Fibroblast of lung (primary cell): ENCODE measurements around the gene CCNA2. TPM values are rescaled to one million over a fixed set of nuclear protein-coding genes. Genes with fewer than 3 reads are reported as not detected.

Source experiments
- DNase-seq, 2 donors: peaks; one replicate each; pipeline versions ENCODE4 v3.0.0 to v3.0.0-alpha.2; 2010; ENCODE audit warnings: low read depth in 2 of 2
- H2AFZ ChIP-seq: 2 replicates; pipeline ENCODE4 v1.5.1; 2012; ENCODE audit warnings: low read length, control low read depth, inconsistent platforms
- H3K27ac ChIP-seq: 2 replicates; pipeline ENCODE4 v1.5.1; 2011; ENCODE audit warnings: low read length, control low read depth; ENCODE audit not compliant: insufficient read depth
- H3K27me3 ChIP-seq: 2 replicates; pipeline ENCODE4 v1.5.1; 2011; ENCODE audit warnings: mild to moderate bottlenecking, low read length; ENCODE audit not compliant: control insufficient read depth, insufficient read depth
- H3K36me3 ChIP-seq: 2 replicates; pipeline ENCODE4 v1.5.1; 2011; ENCODE audit warnings: low read length; ENCODE audit not compliant: control insufficient read depth, insufficient read depth
- H3K4me1 ChIP-seq: 2 replicates; pipeline ENCODE4 v1.5.1; 2011; ENCODE audit warnings: low read length; ENCODE audit not compliant: control insufficient read depth, insufficient read depth; ENCODE audit errors: extremely low read depth
- H3K4me2 ChIP-seq: 2 replicates; pipeline ENCODE4 v1.5.1; 2011; ENCODE audit warnings: low read length, control low read depth; ENCODE audit not compliant: insufficient read depth; ENCODE audit errors: extremely low read depth
- H3K4me3 ChIP-seq, 4 experiments: fragments of 200-600 bp in 1 of 4; sonication (generic) in 1 of 4; replicated peaks in 1 of 4; 2 replicates each; pipeline ENCODE4 v1.5.1; 2011 to 2016; ENCODE audit warnings: low read length in 4 of 4, low read depth in 3 of 4, mild to moderate bottlenecking in 3 of 4, control low read depth in 2 of 4, inconsistent platforms in 1 of 4, mixed read lengths in 1 of 4; ENCODE audit not compliant: insufficient read depth in 1 of 4; ENCODE audit errors: control extremely low read depth in 1 of 4
- H3K79me2 ChIP-seq: 2 replicates; pipeline ENCODE4 v1.5.1; 2012; ENCODE audit warnings: mild to moderate bottlenecking, low read length, inconsistent platforms; ENCODE audit not compliant: control insufficient read depth, insufficient read depth
- H3K9ac ChIP-seq: 2 replicates; pipeline ENCODE4 v1.5.1; 2011; ENCODE audit warnings: mild to moderate bottlenecking, low read length, control low read depth; ENCODE audit not compliant: insufficient read depth
- H3K9me3 ChIP-seq: 2 replicates; pipeline ENCODE4 v1.5.1; 2012; ENCODE audit warnings: low read depth, low read length; ENCODE audit not compliant: control insufficient read depth, insufficient read depth
- H4K20me1 ChIP-seq: 2 replicates; pipeline ENCODE4 v1.5.1; 2011; ENCODE audit warnings: low read length; ENCODE audit not compliant: control insufficient read depth, insufficient read depth; ENCODE audit errors: extremely low read depth
- CTCF ChIP-seq, 2 donors: IDR thresholded peaks in 1 of 2; conservative IDR thresholded peaks in 1 of 2; 1 replicate in 1 of 2; 2 replicates in 1 of 2; pipeline ENCODE4 v1.5.1; 2011 to 2012; ENCODE audit warnings: low read length in 2 of 2, control low read depth in 1 of 2, inconsistent platforms in 1 of 2, low read depth in 1 of 2, mild to moderate bottlenecking in 1 of 2
- EZH2 ChIP-seq: IDR thresholded peaks from 2 replicates; pipeline ENCODE4 v1.5.1; 2012; ENCODE audit warnings: low read length, control low read depth, mild to moderate bottlenecking; ENCODE audit errors: missing control alignments
- polyA plus RNA-seq, 2 donors: library from polyadenylated mRNA; depleted of rRNA in 1 of 2; stranded (reverse) in 1 of 2; unstranded in 1 of 2; fragments of >200 nt; gene quantifications; 2 replicates each; pipeline ENCODE4 v1.2.1, GENCODE V29; 2011 to 2012; ENCODE audit warnings: missing spikeins in 1 of 2
- total RNA-seq: library from RNA; depleted of rRNA; stranded (reverse); fragments of >200 nt; gene quantifications from 2 replicates; pipeline ENCODE4 v1.2.1, GENCODE V29; 2014

Gene CCNA2
- total and polyA plus RNA-seq, 2 donors (not counting 1 experiment from before 2014, with no cell fraction given): 12.6 to 14.9 TPM

GRCh38 chr4:121783210-121783609, 40.5 kb downstream of the CCNA2 start:
- H3K27ac ChIP-seq: no peak overlapping the region
- no peak overlapping the region for H3K4me2 ChIP-seq

GRCh38 chr4:121778991-121779628, 44.6 kb downstream of the CCNA2 start:
- no peak overlapping the region for H3K4me2 ChIP-seq
- no peak overlapping the region for H3K9ac ChIP-seq
- H3K27ac ChIP-seq: no peak overlapping the region
- H3K36me3 ChIP-seq: no peaks in the 10 kb centered on the region
- peaks cover 2% of the 10 kb centered on the region for H3K4me1 ChIP-seq
- no peak overlapping the region for H3K4me3 ChIP-seq
- H2AFZ ChIP-seq: no peak overlapping the region
- H3K79me2 ChIP-seq: no peaks in the 10 kb centered on the region
- no peaks in the 10 kb centered on the region for H3K9me3 ChIP-seq
- no peaks in the 10 kb centered on the region for H3K27me3 ChIP-seq
- TF ChIP-seq CTCF (conservative IDR thresholded peaks at IDR 0.05 in 1 of 2, IDR thresholded peaks at IDR 0.05 in 1 of 2; ENCODE audit: low read depth in 1 of 2, low read length in 2 of 2) (no peak), EZH2 (no peak)
- DNase-seq: peak in 1 of 2 donors; percentile 87
- H4K20me1 ChIP-seq: no peaks in the 10 kb centered on the region

More at GRCh38 chr4:121783210-121783609, 40.5 kb downstream of the CCNA2 start:
- Histone ChIP-seq H4K20me1 (no peaks in the 10 kb centered on the region), H3K4me3 (no peak overlapping the region), H3K36me3 (no peaks in the 10 kb centered on the region), H3K4me1 (peaks cover 10% of the 10 kb centered on the region), H2AFZ (no peak overlapping the region), H3K79me2 (no peaks in the 10 kb centered on the region), H3K9me3 (no peaks in the 10 kb centered on the region), H3K9ac (no peak overlapping the region), H3K27me3 (no peaks in the 10 kb centered on the region)
- no peak for TF ChIP-seq CTCF (conservative IDR thresholded peaks at IDR 0.05 in 1 of 2, IDR thresholded peaks at IDR 0.05 in 1 of 2; ENCODE audit: low read depth in 1 of 2, low read length in 2 of 2)
- TF ChIP-seq EZH2: no peak
- DNase-seq: no peak

- TF ChIP-seq EZH2 (no peak), CTCF (conservative IDR thresholded peaks at IDR 0.05 in 1 of 2, IDR thresholded peaks at IDR 0.05 in 1 of 2; ENCODE audit: low read depth in 1 of 2, low read length in 2 of 2) (no peak)
- Histone ChIP-seq H3K9me3 (no peaks in the 10 kb centered on the region), H3K4me1 (peaks cover 2% of the 10 kb centered on the region), H4K20me1 (no peaks in the 10 kb centered on the region), H3K79me2 (no peaks in the 10 kb centered on the region), H3K4me2 (no peak overlapping the region), H3K27me3 (no peaks in the 10 kb centered on the region), H2AFZ (no peak overlapping the region), H3K9ac (no peak overlapping the region), H3K4me3 (no peak overlapping the region), H3K27ac (no peak overlapping the region), H3K36me3 (no peaks in the 10 kb centered on the region)
- peak in 1 of 2 donors; percentile 74 for DNase-seq
These were observed 46.1 kb downstream of the CCNA2 start for GRCh38 chr4:121777625-121778024.
